ENCODE data around the gene PSPN. TPM values are rescaled to one million over a fixed set of nuclear protein-coding genes. Genes with fewer than 3 reads are reported as not detected.
"Not testable (repeated sequence)": the region's sequence is repeated elsewhere in the genome, so short reads cannot be mapped to it uniquely, and the experiment has no call there.

The PSPN gene
- total RNA-seq, 1 donor from 2014 or later: 0.70 TPM

- DNase-seq (ENCODE audit: low spot score): no peak
- intact Hi-C loops (cut with DNase I): no loop called here
Measured at GRCh38 chr19:6350688-6351087, 25.0 kb downstream of the PSPN start.

GRCh38 chr19:6349271-6349670, 26.5 kb downstream of the PSPN start:
- intact Hi-C loops (cut with DNase I); DNase-seq (ENCODE audit: low spot score): not testable (repeated sequence)

GRCh38 chr19:6343462-6343861, 32.3 kb downstream of the PSPN start:
- intact Hi-C loops (cut with DNase I): no loop called here
- no peak for DNase-seq (ENCODE audit: low spot score)

- intact Hi-C loops (cut with DNase I): no loop called here
- no peak for DNase-seq (ENCODE audit: low spot score)
Measured at GRCh38 chr19:6340493-6341201, 35.1 kb downstream of the PSPN start.

GRCh38 chr19:6334490-6335285, 41.0 kb downstream of the PSPN start:
- intact Hi-C loops (cut with DNase I): no loop called here
- no peak for DNase-seq (ENCODE audit: low spot score)

GRCh38 chr19:6333439-6333838, 42.3 kb downstream of the PSPN start, which contains the start of gene ACER1:
ACER1 (minus strand) TSS chr19:6333612; CDS start chr19:6333551, 61 bp downstream.
- DNase-seq (ENCODE audit: low spot score): no peak
- intact Hi-C loops (cut with DNase I): no loop called here

- intact Hi-C loops (cut with DNase I): no loop called here
- no peak for DNase-seq (ENCODE audit: low spot score)
Measured at GRCh38 chr19:6326815-6327214, 48.9 kb downstream of the PSPN start.

GRCh38 chr19:6325614-6326013, 50.1 kb downstream of the PSPN start:
- intact Hi-C loops (cut with DNase I): no loop called here
- DNase-seq (ENCODE audit: low spot score): no peak

Small RNA genes lying within 50 kb of the gene (microRNA-seq; reads per million reads assigned to microRNA genes)
- gene MIR3940 (1.8 reads per million), gene MIR6790 (not detected), gene MIR6885 (not detected)

Other genes starting within 250 kb of the PSPN start
- gene ACSBG2, start 240.3 kb downstream of the PSPN start, total RNA-seq: not detected
- 30.6 TPM for gene MLLT1, start 96.0 kb downstream of the PSPN start, total RNA-seq
- not detected for gene ACER1, start 42.3 kb downstream of the PSPN start, total RNA-seq
- 59.3 TPM for gene CLPP, start 14.4 kb downstream of the PSPN start, total RNA-seq
- gene ALKBH7, start 3.1 kb downstream of the PSPN start, total RNA-seq: 130 TPM
- gene GTF2F1, start 17.2 kb upstream of the PSPN start, total RNA-seq: 30.9 TPM
- 87.6 TPM for gene KHSRP, start 48.9 kb upstream of the PSPN start, total RNA-seq
- gene SLC25A41, start 57.8 kb upstream of the PSPN start, total RNA-seq: 0.83 TPM
- gene SLC25A23, start 83.9 kb upstream of the PSPN start, total RNA-seq: 143 TPM
- not detected for gene CRB3, start 88.3 kb upstream of the PSPN start, total RNA-seq
- gene DENND1C, start 105.9 kb upstream of the PSPN start, total RNA-seq: 0.78 TPM
- 0.40 TPM for gene TUBB4A, start 126.4 kb upstream of the PSPN start, total RNA-seq
- gene TNFSF9, start 155.1 kb upstream of the PSPN start, total RNA-seq: not detected
- gene CD70, start 215.2 kb upstream of the PSPN start, total RNA-seq: not detected